H9 (cell line): Measurements from ENCODE around the gene ANKFY1. TPM values are rescaled to one million over a fixed set of nuclear protein-coding genes. Genes with fewer than 3 reads are reported as not detected.

Experiments used
- DNase-seq: peaks from one replicate; pipeline ENCODE4 v3.0.0-alpha.2; 2017
- H2AFZ ChIP-seq: one replicate; pipeline ENCODE4 v1.6.1; 2013; ENCODE audit warnings: mild to moderate bottlenecking, low read length, control low read depth, moderate library complexity
- H2AK5ac ChIP-seq: 2 replicates; pipeline ENCODE4 v1.6.1; 2013; ENCODE audit warnings: low read length, control low read depth, mixed read lengths; ENCODE audit not compliant: insufficient read length
- H2BK120ac ChIP-seq: one replicate; pipeline ENCODE4 v1.6.1; 2013; ENCODE audit warnings: low read depth, mild to moderate bottlenecking, low read length, control low read depth, inconsistent platforms; ENCODE audit not compliant: poor library complexity, severe bottlenecking
- H2BK12ac ChIP-seq: 2 replicates; pipeline ENCODE4 v1.6.1; 2013; ENCODE audit warnings: low read length, control low read depth, mixed read lengths, low read depth; ENCODE audit not compliant: insufficient read length
- H2BK15ac ChIP-seq: 2 replicates; pipeline ENCODE4 v1.6.1; 2013; ENCODE audit warnings: low read depth, low read length, control low read depth
- H2BK20ac ChIP-seq: one replicate; pipeline ENCODE4 v1.6.1; 2013; ENCODE audit warnings: low read depth, mild to moderate bottlenecking, low read length, control low read depth, inconsistent platforms; ENCODE audit not compliant: poor library complexity, severe bottlenecking
- H2BK5ac ChIP-seq: 2 replicates; pipeline ENCODE4 v1.6.1; 2013; ENCODE audit warnings: low read length, control low read depth, mixed read lengths; ENCODE audit not compliant: insufficient read length
- H3K14ac ChIP-seq: 2 replicates; pipeline ENCODE4 v1.6.1; 2013; ENCODE audit warnings: low read length, control low read depth; ENCODE audit not compliant: insufficient read depth
- H3K18ac ChIP-seq: 2 replicates; pipeline ENCODE4 v1.6.1; 2013; ENCODE audit warnings: low read depth, mild to moderate bottlenecking, mixed read lengths, low read length, control low read depth; ENCODE audit not compliant: insufficient read length
- H3K23ac ChIP-seq: 2 replicates; pipeline ENCODE4 v1.6.1; 2013; ENCODE audit warnings: low read length, control low read depth, mixed read lengths, low read depth; ENCODE audit not compliant: insufficient read length
- H3K23me2 ChIP-seq: 2 replicates; pipeline ENCODE4 v1.6.1; 2013; ENCODE audit warnings: low read depth, mild to moderate bottlenecking, mixed read lengths, low read length, control low read depth; ENCODE audit not compliant: insufficient read length, poor library complexity, severe bottlenecking
- H3K27ac ChIP-seq: 2 replicates; pipeline ENCODE4 v1.5.1; 2013; ENCODE audit warnings: low read length, control low read depth, mixed read lengths, low read depth; ENCODE audit not compliant: insufficient read length
- H3K27me3 ChIP-seq: 2 replicates; pipeline ENCODE4 v1.6.1; 2013; ENCODE audit warnings: low read length, control low read depth, inconsistent platforms; ENCODE audit not compliant: insufficient read depth
- H3K4ac ChIP-seq: 2 replicates; pipeline ENCODE4 v1.6.1; 2013; ENCODE audit warnings: low read depth, mild to moderate bottlenecking, control low read depth, inconsistent platforms, low read length, moderate library complexity
- H3K4me1 ChIP-seq: 2 replicates; pipeline ENCODE4 v1.6.1; 2013; ENCODE audit warnings: low read length, control low read depth, inconsistent platforms; ENCODE audit not compliant: insufficient read depth
- H3K4me2 ChIP-seq: 2 replicates; pipeline ENCODE4 v1.6.1; 2013; ENCODE audit warnings: low read length, control low read depth, mixed read lengths; ENCODE audit not compliant: insufficient read length, insufficient read depth
- H3K56ac ChIP-seq: 2 replicates; pipeline ENCODE4 v1.6.1; 2013; ENCODE audit warnings: low read depth, mild to moderate bottlenecking, mixed read lengths, low read length, control low read depth; ENCODE audit not compliant: insufficient read length
- H3K79me1 ChIP-seq: 2 replicates; pipeline ENCODE4 v1.6.1; 2013; ENCODE audit warnings: low read depth, mild to moderate bottlenecking, moderate library complexity, low read length, control low read depth, inconsistent platforms; ENCODE audit not compliant: insufficient read depth, poor library complexity, severe bottlenecking
- H3K79me2 ChIP-seq: 2 replicates; pipeline ENCODE4 v1.6.1; 2013; ENCODE audit warnings: low read length, control low read depth, inconsistent platforms; ENCODE audit not compliant: insufficient read depth
- H3K9ac ChIP-seq: 2 replicates; pipeline ENCODE4 v1.6.1; 2013; ENCODE audit warnings: low read length, control low read depth, mixed read lengths; ENCODE audit not compliant: insufficient read length; ENCODE audit errors: extremely low read depth
- H3K9me3 ChIP-seq: one replicate; pipeline ENCODE4 v1.6.1; 2013; ENCODE audit warnings: low read depth, low read length, inconsistent platforms; ENCODE audit not compliant: control insufficient read depth
- H3T11ph ChIP-seq: one replicate; pipeline ENCODE4 v1.6.1; 2013; ENCODE audit warnings: mild to moderate bottlenecking, low read length, control low read depth, inconsistent platforms
- H4K20me1 ChIP-seq: one replicate; pipeline ENCODE4 v1.6.1; 2013; ENCODE audit not compliant: control insufficient read depth, insufficient read length, insufficient read depth
- H4K5ac ChIP-seq: 2 replicates; pipeline ENCODE4 v1.6.1; 2013; ENCODE audit warnings: low read depth, mild to moderate bottlenecking, mixed read lengths, low read length, control low read depth; ENCODE audit not compliant: insufficient read length
- H4K8ac ChIP-seq: replicated peaks from 2 replicates; pipeline ENCODE4 v1.6.1; 2013; ENCODE audit warnings: low read length, control low read depth, mixed read lengths, low read depth; ENCODE audit not compliant: insufficient read length
- H4K91ac ChIP-seq: 2 replicates; pipeline ENCODE4 v1.6.1; 2013; ENCODE audit warnings: low read depth, mild to moderate bottlenecking, moderate library complexity, mixed read lengths, low read length, control low read depth; ENCODE audit not compliant: insufficient read length
- H3K27ac Mint-ChIP-seq, 3 experiments: 2 replicates in 2 of 3; 3 replicates in 1 of 3; pipeline ENCODE4 v1.8.0; 2020 to 2021; ENCODE audit warnings: mixed read lengths in 3 of 3, mild to moderate bottlenecking in 1 of 3, moderate library complexity in 1 of 3
- H3K27me3 Mint-ChIP-seq: 2 replicates; pipeline ENCODE4 v1.8.0; 2021; ENCODE audit warnings: low read depth, mild to moderate bottlenecking, moderate library complexity, mixed read lengths
- H3K36me3 Mint-ChIP-seq, 3 experiments: 2 replicates in 2 of 3; 3 replicates in 1 of 3; pipeline ENCODE4 v1.8.0; 2020 to 2021; ENCODE audit warnings: low read depth in 3 of 3, mixed read lengths in 3 of 3; ENCODE audit not compliant: insufficient read depth in 1 of 3
- H3K4me1 Mint-ChIP-seq, 2 experiments: 2 replicates each; pipeline ENCODE4 v1.8.0; 2020; ENCODE audit warnings: mixed read lengths in 2 of 2
- H3K4me3 Mint-ChIP-seq, 2 experiments: 2 replicates in 1 of 2; 3 replicates in 1 of 2; pipeline ENCODE4 v1.8.0; 2020 to 2021; ENCODE audit warnings: mild to moderate bottlenecking in 2 of 2, mixed read lengths in 2 of 2, moderate library complexity in 1 of 2
- H3K9me3 Mint-ChIP-seq, 2 experiments: 2 replicates in 1 of 2; 3 replicates in 1 of 2; pipeline ENCODE4 v1.8.0; 2020; ENCODE audit warnings: mild to moderate bottlenecking in 2 of 2, mixed read lengths in 2 of 2, moderate library complexity in 1 of 2
- WGBS: extraction: QIAGEN DNeasy Blood & Tissue Kit; methylation state at CpG from one replicate; pipeline ENCODE4 v1.1.7; 2013; ENCODE audit warnings: missing lambda C conversion rate, low lambda C conversion rate, mixed read lengths; ENCODE audit not compliant: insufficient read length; ENCODE audit errors: extremely low coverage; 5-methylcytosine and 5-hydroxymethylcytosine counted together
- total RNA-seq: library from RNA; stranded (reverse); gene quantifications from 2 replicates; pipeline ENCODE4 v1.2.1, GENCODE V29; 2021
- TF ChIP-seq, protein P1 (sequence below): fragments of 200-600 bp; sonication (generic); conservative IDR thresholded peaks from 3 replicates; pipeline ENCODE4 v1.8.0; 2021; ENCODE audit warnings: antibody characterized with exemption, mild to moderate bottlenecking

ANKFY1 gene
- total RNA-seq, 1 experiment from 2014 or later, result 51.9 TPM

DNA sequence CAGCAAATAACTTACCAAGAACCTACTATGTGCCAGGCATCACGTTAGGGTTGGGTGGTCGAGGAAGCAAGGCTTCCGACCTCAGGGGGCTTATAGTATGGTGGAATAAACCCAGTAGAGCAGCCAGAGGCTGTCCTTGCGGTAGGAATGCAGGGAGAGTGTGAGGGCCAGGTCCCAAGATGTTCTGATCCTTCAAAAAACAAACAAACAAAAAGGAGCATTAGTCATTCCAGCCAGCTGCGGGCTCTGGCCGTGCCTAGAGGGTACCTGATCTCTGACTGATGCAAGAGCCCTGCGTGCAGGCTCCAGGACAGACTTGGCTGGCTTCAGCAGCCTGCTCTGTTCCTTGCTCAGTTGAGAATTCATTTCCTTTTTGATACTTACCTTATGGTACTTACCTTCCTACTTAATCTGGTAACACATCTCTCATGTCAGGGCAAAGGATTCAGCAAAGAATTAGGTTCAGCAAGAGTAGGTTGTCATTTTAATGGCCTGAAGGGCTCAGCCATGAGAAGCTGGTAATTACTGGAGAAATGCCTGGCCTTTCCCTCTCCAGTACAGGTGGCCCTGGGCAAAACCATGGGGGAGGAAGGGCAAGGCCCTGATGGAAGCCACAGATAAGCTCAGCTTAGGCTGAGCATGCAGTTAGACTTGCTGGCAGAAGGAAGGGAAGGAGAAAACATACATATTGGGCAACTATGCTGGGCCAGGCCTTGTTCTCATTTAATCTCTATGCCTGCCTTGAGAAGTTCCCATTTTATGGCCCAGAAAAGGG is 102.4 kb downstream of the ANKFY1 start:
- DNase-seq, result peak; percentile 71
- no peaks in the 10 kb centered on the region for H3K9me3 ChIP-seq
- no peak overlapping the region for H3K56ac ChIP-seq
- no peak overlapping the region for H2BK15ac ChIP-seq
- no peaks in the 10 kb centered on the region for H4K20me1 ChIP-seq
- no peak overlapping the region for H4K5ac ChIP-seq
- H4K91ac ChIP-seq, result no peak overlapping the region
- H3K4me3 Mint-ChIP-seq, result no peak overlapping the region
- no peaks in the 10 kb centered on the region for H3K27me3 ChIP-seq
- H2BK20ac ChIP-seq, result no peak overlapping the region
- H3K23me2 ChIP-seq, result no peaks in the 10 kb centered on the region
- H3K9me3 Mint-ChIP-seq, result no peaks in the 10 kb centered on the region
- no peaks in the 10 kb centered on the region for H3K79me2 ChIP-seq
- no peak overlapping the region for H3K27ac ChIP-seq
- H3K4ac ChIP-seq, result no peak overlapping the region
- H3K4me1 ChIP-seq, result no peaks in the 10 kb centered on the region
- TF ChIP-seq, protein P1, sequence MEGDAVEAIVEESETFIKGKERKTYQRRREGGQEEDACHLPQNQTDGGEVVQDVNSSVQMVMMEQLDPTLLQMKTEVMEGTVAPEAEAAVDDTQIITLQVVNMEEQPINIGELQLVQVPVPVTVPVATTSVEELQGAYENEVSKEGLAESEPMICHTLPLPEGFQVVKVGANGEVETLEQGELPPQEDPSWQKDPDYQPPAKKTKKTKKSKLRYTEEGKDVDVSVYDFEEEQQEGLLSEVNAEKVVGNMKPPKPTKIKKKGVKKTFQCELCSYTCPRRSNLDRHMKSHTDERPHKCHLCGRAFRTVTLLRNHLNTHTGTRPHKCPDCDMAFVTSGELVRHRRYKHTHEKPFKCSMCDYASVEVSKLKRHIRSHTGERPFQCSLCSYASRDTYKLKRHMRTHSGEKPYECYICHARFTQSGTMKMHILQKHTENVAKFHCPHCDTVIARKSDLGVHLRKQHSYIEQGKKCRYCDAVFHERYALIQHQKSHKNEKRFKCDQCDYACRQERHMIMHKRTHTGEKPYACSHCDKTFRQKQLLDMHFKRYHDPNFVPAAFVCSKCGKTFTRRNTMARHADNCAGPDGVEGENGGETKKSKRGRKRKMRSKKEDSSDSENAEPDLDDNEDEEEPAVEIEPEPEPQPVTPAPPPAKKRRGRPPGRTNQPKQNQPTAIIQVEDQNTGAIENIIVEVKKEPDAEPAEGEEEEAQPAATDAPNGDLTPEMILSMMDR, result no peak
- H2BK12ac ChIP-seq, result no peak overlapping the region
- H3K27ac Mint-ChIP-seq, result peak overlapping the region; percentile 34 to 98 (median 95); a peak in 6 of 7 replicates
- no peak overlapping the region for H2BK5ac ChIP-seq
- H3K79me1 ChIP-seq, result no peaks in the 10 kb centered on the region
- whole genome bisulfite sequencing, result no CpG with 5 or more reads among the region's 7 CpGs
- no peak overlapping the region for H3T11ph ChIP-seq
- H3K4me2 ChIP-seq, result no peak overlapping the region
- peaks cover 18 to 26% of the 10 kb centered on the region in 2 experiments for H3K4me1 Mint-ChIP-seq
- no peak overlapping the region for H3K18ac ChIP-seq
- no peak overlapping the region for H2BK120ac ChIP-seq
- H3K9ac ChIP-seq, result no peak overlapping the region
- no peak overlapping the region for H2AK5ac ChIP-seq
- H3K36me3 Mint-ChIP-seq, result peaks cover 0 to 21% (median 21%) of the 10 kb centered on the region in 3 experiments; a peak in 5 of 7 replicates
- H3K27me3 Mint-ChIP-seq, result peaks cover 2% of the 10 kb centered on the region; the same call in 1 of the 2 replicates
- no peak overlapping the region for H3K23ac ChIP-seq
- no peak overlapping the region for H3K14ac ChIP-seq
- no peak overlapping the region for H2AFZ ChIP-seq
- no peak overlapping the region for H4K8ac ChIP-seq
